COLO668 (cell line): ENCODE results near the gene RNU6-9.
A peak's percentile ranks its signal among the peaks of the same experiment; 100 is the strongest.

Experiments used
- DNase-seq: peaks from one replicate; lab custom pipeline; 2025; ENCODE audit not compliant: unreplicated experiment; lab: John Stamatoyannopoulos, UW

Gene RNU6-9

GRCh38 chr19:897442-898039, 4.3 kb downstream of the RNU6-9 start:
- no peak for DNase-seq

GRCh38 chr19:898663-899062, 5.4 kb downstream of the RNU6-9 start:
- DNase-seq, result peak; percentile 29

GRCh38 chr19:899336-900042, 6.2 kb downstream of the RNU6-9 start:
- DNase-seq, result no peak

GRCh38 chr19:900043-900301, 6.7 kb downstream of the RNU6-9 start:
- no peak for DNase-seq

- DNase-seq, result no peak
Observed at GRCh38 chr19:900302-901111, 7.2 kb downstream of the RNU6-9 start.

GRCh38 chr19:901216-902092, 8.2 kb downstream of the RNU6-9 start:
- no peak for DNase-seq

- DNase-seq, result no peak
Observed at GRCh38 chr19:902093-902370, 8.7 kb downstream of the RNU6-9 start.

GRCh38 chr19:902446-903226, 9.4 kb downstream of the RNU6-9 start:
- no peak for DNase-seq

GRCh38 chr19:903266-903797, 10.0 kb downstream of the RNU6-9 start:
- DNase-seq, result no peak

- DNase-seq, result no peak
Observed at GRCh38 chr19:904545-904944, 11.3 kb downstream of the RNU6-9 start.

GRCh38 chr19:906480-906879, 13.2 kb downstream of the RNU6-9 start:
- DNase-seq, result no peak

- DNase-seq, result no peak
Observed at GRCh38 chr19:907183-907853, 14.0 kb downstream of the RNU6-9 start.

- no peak for DNase-seq
Observed at GRCh38 chr19:911197-912033, 18.1 kb downstream of the RNU6-9 start.

GRCh38 chr19:912181-913079, 19.1 kb downstream of the RNU6-9 start:
- DNase-seq, result no peak

GRCh38 chr19:913080-913748, 19.9 kb downstream of the RNU6-9 start, which contains the start of gene R3HDM4:
Gene R3HDM4 (minus strand): TSS chr19:913219. CDS start chr19:913157, 62 bp downstream.
- DNase-seq, result peak; percentile 83

- DNase-seq, result no peak
Observed at GRCh38 chr19:916645-917322, 23.5 kb downstream of the RNU6-9 start.
